ENCODE results near the gene ZMYND15. TPM values are rescaled to one million over a fixed set of nuclear protein-coding genes. Genes with fewer than 3 reads are reported as not detected.
A peak's percentile ranks its signal among the peaks of the same experiment; 100 is the strongest.
"Not testable (repeated sequence)": the region's sequence is repeated elsewhere in the genome, so short reads cannot be mapped to it uniquely, and the experiment has no call there.

Gene ZMYND15
- total RNA-seq, 2 experiments from 2014 or later = 0.10 TPM; not detected in 1

DNA sequence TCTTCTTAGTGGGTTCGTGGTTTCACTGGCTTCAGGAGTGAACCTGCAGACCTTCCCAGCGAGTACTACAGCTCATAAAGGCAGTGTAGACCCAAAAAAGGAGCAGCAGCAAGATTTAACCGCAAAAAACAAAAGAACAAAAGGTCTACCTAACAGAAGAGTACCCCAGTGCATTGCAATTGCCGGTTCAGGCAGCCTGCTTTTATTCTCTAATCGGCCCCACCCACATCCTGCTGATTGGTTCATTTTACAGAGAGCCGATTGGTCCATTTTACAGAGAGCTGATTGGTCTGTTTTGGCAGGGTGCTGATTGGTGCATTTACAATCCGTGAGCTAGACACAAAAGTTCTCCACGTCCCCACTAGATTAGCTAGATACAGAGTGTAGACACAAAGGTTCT lies 31.2 kb upstream of the ZMYND15 start:
- Mint-ChIP-seq H3K9me3 (peaks cover 4% of the 10 kb centered on the region), H3K27me3 (no peaks in the 10 kb centered on the region), H3K4me1 (peaks cover 64% of the 10 kb centered on the region), H3K27ac (peak overlapping the region; percentile 82), H3K36me3 (ENCODE audit: low read depth) (peaks cover 27% of the 10 kb centered on the region), H3K4me3 (peak overlapping the region; percentile 65)
- peak; percentile 78 for DNase-seq
- CTCF ChIA-PET = interaction anchor here (1.8 to 2.9 kb wide), 3 partner anchors 82 to 201 kb away, joined by 6 to 22 read pairs (median 18); no protein-coding TSS in a partner anchor
- POLR2A ChIA-PET = interaction anchor here (0.7 to 9.8 kb wide), 7 partner anchors 12 to 546 kb away, joined by 3 to 105 read pairs (median 3); partner anchors contain the start of genes MED11, PFN1, RNF167 and SLC25A11

DNA sequence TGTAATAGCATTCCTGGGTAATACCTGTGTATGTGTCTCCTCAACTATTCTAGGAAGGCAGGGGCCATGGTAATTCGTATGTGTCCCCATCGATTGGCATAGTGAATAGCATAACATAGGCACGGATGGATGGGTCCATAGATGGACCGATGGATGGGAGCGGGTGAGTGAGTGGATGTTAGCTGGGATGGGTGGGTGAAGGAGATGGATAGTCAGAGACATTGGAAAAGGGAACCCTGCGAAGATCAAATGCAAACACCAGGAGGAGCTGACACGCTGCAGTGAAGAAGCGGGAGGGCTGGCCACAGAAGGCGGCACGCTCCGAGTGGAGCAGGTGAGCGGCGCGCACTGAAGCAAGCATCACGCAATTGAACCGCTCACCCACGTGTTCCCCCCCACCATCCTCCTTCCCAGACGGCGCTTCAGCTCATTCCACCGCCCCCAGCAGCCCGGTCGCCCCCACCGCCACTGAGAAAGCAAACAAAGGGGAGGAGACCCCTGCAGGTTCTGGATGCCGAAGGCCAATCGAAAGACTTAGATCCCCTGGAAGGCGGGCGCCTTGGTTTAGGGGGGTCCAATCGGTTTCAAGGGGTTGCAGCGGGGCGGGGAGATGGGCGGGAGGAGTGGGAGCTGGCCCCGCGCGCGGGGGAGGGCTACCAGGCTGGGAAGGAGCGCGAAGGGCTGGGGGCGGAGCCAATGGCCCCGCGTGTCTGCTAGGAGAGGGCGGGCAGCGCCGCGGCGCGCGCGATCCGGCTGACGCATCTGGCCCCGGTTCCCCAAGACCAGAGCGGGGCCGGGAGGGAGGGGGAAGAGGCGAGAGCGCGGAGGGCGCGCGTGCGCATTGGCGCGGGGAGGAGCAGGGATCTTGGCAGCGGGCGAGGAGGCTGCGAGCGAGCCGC lies 29.6 kb upstream of the ZMYND15 start, which contains the start of gene ARRB2:
ARRB2 (plus strand) TSS at position 839 of the 899 bp plus-strand sequence. CDS start 90 bp downstream, outside the sequence.
- Mint-ChIP-seq H3K4me3 (peak within 1 kb of the TSS; percentile 93), H3K27ac (peak within 1 kb of the TSS; percentile 98), H3K27me3 (no peaks in the 10 kb centered on the region), H3K4me1 (peaks cover 65% of the 10 kb centered on the region), H3K36me3 (ENCODE audit: low read depth) (peaks cover 35% of the 10 kb centered on the region), H3K9me3 (peaks cover 4% of the 10 kb centered on the region)
- peak; percentile 99 for DNase-seq
- ChIA-PET CTCF (interaction anchor here (0.6 to 2.9 kb wide), 23 partner anchors 9 to 230 kb away, joined by 3 to 22 read pairs (median 5); partner anchors contain the start of genes C17orf107, CHRNE, GLTPD2 and MED11), POLR2A (interaction anchor here (0.7 to 9.8 kb wide), 16 partner anchors 11 to 237 kb away, joined by 3 to 105 read pairs (median 5); partner anchors contain the start of genes C17orf107, MED11, PFN1 and PLD2)

DNA sequence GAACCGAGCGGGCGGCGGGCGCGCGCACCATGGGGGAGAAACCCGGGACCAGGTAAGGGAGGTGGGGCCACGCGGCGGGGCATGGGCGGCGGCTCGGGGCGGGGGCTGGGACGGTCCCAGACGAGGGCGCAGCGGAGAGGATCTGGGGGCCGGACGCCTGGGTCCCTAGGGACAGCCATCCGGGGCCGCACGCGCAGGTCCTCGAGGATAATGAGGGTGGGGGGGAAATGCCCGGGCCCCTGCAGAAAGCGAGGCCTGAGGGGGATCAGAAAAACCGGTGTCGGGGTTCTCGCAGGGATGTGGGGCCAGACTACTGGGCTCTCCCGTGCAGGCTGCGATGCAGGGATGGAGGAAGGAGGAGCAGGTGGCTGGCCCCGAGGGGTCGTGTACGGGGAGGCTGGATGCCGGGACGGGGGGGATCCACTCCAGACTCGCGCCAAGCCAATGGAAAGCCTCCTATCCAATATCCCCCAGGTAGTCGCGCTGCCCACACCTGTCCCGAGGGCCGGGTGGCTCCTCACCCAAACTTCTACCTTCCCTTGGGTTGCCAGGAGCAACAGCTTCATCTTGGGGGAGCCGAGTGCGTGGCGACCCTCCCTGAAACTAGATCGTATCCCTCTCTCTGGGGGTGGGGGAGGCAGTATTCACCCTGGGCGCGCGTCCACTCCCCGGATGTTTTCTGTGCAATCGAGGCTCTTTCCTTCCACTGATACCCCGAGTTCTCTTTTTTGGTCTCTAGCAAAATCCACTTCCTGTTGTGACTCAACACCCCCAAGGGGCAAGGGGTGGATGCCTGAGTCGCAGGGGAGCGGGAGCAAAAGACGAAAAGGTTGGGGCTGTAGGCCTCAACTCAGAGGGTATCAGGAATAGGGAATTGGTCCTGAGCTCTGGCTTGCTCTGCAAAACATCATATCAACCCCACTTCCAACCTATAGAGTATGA lies 28.7 kb upstream of the ZMYND15 start:
- H3K27ac Mint-ChIP-seq = peak overlapping the region; percentile 98
- H3K27me3 Mint-ChIP-seq = no peaks in the 10 kb centered on the region
- H3K4me1 Mint-ChIP-seq = peaks cover 66% of the 10 kb centered on the region
- peaks cover 43% of the 10 kb centered on the region for H3K36me3 Mint-ChIP-seq (ENCODE audit: low read depth)
- DNase-seq = peak; percentile 70
- CTCF ChIA-PET = interaction anchor here (0.6 to 2.9 kb wide), 26 partner anchors 10 to 539 kb away, joined by 3 to 22 read pairs (median 4); partner anchors contain the start of genes C17orf107, CHRNE, GLTPD2 and MED11
- peak overlapping the region; percentile 93 for H3K4me3 Mint-ChIP-seq
- peaks cover 4% of the 10 kb centered on the region for H3K9me3 Mint-ChIP-seq
- POLR2A ChIA-PET = interaction anchor here (0.7 to 9.8 kb wide), 18 partner anchors 8 to 237 kb away, joined by 3 to 105 read pairs (median 5); partner anchors contain the start of genes C17orf107, CXCL16, MED11 and PFN1

GRCh38 chr17:4711661-4712181 lies 27.9 kb upstream of the ZMYND15 start:
- ChIA-PET POLR2A (interaction anchor here (0.7 to 9.8 kb wide), 12 partner anchors 9 to 231 kb away, joined by 3 to 105 read pairs (median 7); partner anchors contain the start of genes C17orf107, CXCL16, MED11 and RNF167), CTCF (interaction anchor here (0.6 to 1.9 kb wide), 3 partner anchors 20 to 538 kb away, joined by 3 to 10 read pairs (median 4); partner anchors contain the start of gene MED11)
- peak overlapping the region; percentile 93 for H3K4me3 Mint-ChIP-seq
- DNase-seq = no peak
- H3K27ac Mint-ChIP-seq = peak overlapping the region; percentile 98
- no peaks in the 10 kb centered on the region for H3K27me3 Mint-ChIP-seq
- peaks cover 4% of the 10 kb centered on the region for H3K9me3 Mint-ChIP-seq
- peaks cover 41% of the 10 kb centered on the region for H3K36me3 Mint-ChIP-seq (ENCODE audit: low read depth)
- H3K4me1 Mint-ChIP-seq = peaks cover 64% of the 10 kb centered on the region

GRCh38 chr17:4712526-4712925 lies 27.1 kb upstream of the ZMYND15 start:
- POLR2A ChIA-PET = interaction anchor here (1.3 to 9.8 kb wide), 5 partner anchors 9 to 97 kb away, joined by 5 to 105 read pairs (median 22); partner anchors contain the start of gene MED11
- peaks cover 4% of the 10 kb centered on the region for H3K9me3 Mint-ChIP-seq
- CTCF ChIA-PET = interaction anchor here (1.5 to 1.9 kb wide), 2 partner anchors 19 to 78 kb away, joined by 4 to 10 read pairs; partner anchors contain the start of gene MED11
- H3K4me1 Mint-ChIP-seq = peaks cover 67% of the 10 kb centered on the region
- H3K27ac Mint-ChIP-seq = peak overlapping the region; percentile 98
- peaks cover 46% of the 10 kb centered on the region for H3K36me3 Mint-ChIP-seq (ENCODE audit: low read depth)
- H3K27me3 Mint-ChIP-seq = no peaks in the 10 kb centered on the region
- H3K4me3 Mint-ChIP-seq = peak overlapping the region; percentile 93
- DNase-seq = no peak

GRCh38 chr17:4714340-4715062 lies 25.1 kb upstream of the ZMYND15 start:
- CTCF ChIA-PET = interaction anchor here (1.0 to 2.9 kb wide), 5 partner anchors 16 to 189 kb away, joined by 3 to 14 read pairs (median 4); partner anchors contain the start of gene CHRNE
- peaks cover 64% of the 10 kb centered on the region for H3K36me3 Mint-ChIP-seq (ENCODE audit: low read depth)
- H3K27me3 Mint-ChIP-seq, DNase-seq, H3K9me3 Mint-ChIP-seq: not testable (repeated sequence)
- peak overlapping the region; percentile 92 for H3K27ac Mint-ChIP-seq
- peaks cover 69% of the 10 kb centered on the region for H3K4me1 Mint-ChIP-seq
- peak overlapping the region; percentile 83 for H3K4me3 Mint-ChIP-seq
- POLR2A ChIA-PET = interaction anchor here (0.7 to 9.8 kb wide), 13 partner anchors 11 to 571 kb away, joined by 3 to 105 read pairs (median 4); partner anchors contain the start of genes CYB5D2, MED11, PELP1 and PFN1

GRCh38 chr17:4715063-4715744 lies 24.4 kb upstream of the ZMYND15 start:
- DNase-seq = peak; percentile 76
- H3K4me1 Mint-ChIP-seq = peaks cover 67% of the 10 kb centered on the region
- POLR2A ChIA-PET = interaction anchor here (0.7 to 9.8 kb wide), 12 partner anchors 12 to 572 kb away, joined by 3 to 105 read pairs (median 5); partner anchors contain the start of genes CYB5D2, MED11, PELP1 and PFN1

DNA sequence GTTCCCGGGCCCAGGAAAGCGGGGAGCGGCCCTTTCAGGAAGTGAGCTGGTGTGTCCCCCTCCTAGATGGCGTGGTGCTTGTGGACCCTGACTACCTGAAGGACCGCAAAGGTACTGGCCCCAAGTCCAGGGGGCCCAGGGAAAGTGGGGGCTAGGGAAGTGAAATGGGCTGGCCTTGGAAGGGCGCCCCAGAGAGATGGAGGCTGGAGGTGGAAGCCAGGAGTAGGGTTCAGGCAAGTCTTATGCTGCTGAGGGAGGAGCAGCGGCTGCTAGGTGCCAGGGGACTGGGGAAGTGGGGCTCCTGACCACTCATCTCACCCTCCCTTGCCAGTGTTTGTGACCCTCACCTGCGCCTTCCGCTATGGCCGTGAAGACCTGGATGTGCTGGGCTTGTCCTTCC lies 23.6 kb upstream of the ZMYND15 start:
- DNase-seq = no peak
- POLR2A ChIA-PET = interaction anchor here (1.5 to 9.8 kb wide), 5 partner anchors 12 to 230 kb away, joined by 3 to 105 read pairs (median 11); partner anchors contain the start of genes MED11, PELP1, PFN1 and PSMB6
- H3K36me3 Mint-ChIP-seq (ENCODE audit: low read depth) = peaks cover 79% of the 10 kb centered on the region
- CTCF ChIA-PET = interaction anchor here (1.6 to 2.9 kb wide), 2 partner anchors 16 to 74 kb away, joined by 6 to 14 read pairs; no protein-coding TSS in a partner anchor
- no peaks in the 10 kb centered on the region for H3K9me3 Mint-ChIP-seq
- H3K4me3 Mint-ChIP-seq = peak overlapping the region; percentile 83
- H3K27me3 Mint-ChIP-seq = no peaks in the 10 kb centered on the region
- peaks cover 76% of the 10 kb centered on the region for H3K4me1 Mint-ChIP-seq
- H3K27ac Mint-ChIP-seq = peak overlapping the region; percentile 86

More at GRCh38 chr17:4715063-4715744, 24.4 kb upstream of the ZMYND15 start:
- peaks cover 71% of the 10 kb centered on the region for H3K36me3 Mint-ChIP-seq (ENCODE audit: low read depth)
- no peaks in the 10 kb centered on the region for H3K9me3 Mint-ChIP-seq
- peak overlapping the region; percentile 86 for H3K27ac Mint-ChIP-seq
- peak overlapping the region; percentile 83 for H3K4me3 Mint-ChIP-seq
- H3K27me3 Mint-ChIP-seq = no peaks in the 10 kb centered on the region
- CTCF ChIA-PET = interaction anchor here (1.2 to 2.9 kb wide), 4 partner anchors 15 to 188 kb away, joined by 3 to 14 read pairs (median 5); partner anchors contain the start of gene CHRNE

GRCh38 chr17:4717791-4718190 lies 21.8 kb upstream of the ZMYND15 start:
- peaks cover 76% of the 10 kb centered on the region for H3K36me3 Mint-ChIP-seq (ENCODE audit: low read depth)
- peaks cover 73% of the 10 kb centered on the region for H3K4me1 Mint-ChIP-seq
- no peaks in the 10 kb centered on the region for H3K9me3 Mint-ChIP-seq
- no peak for DNase-seq
- no peaks in the 10 kb centered on the region for H3K27me3 Mint-ChIP-seq
- H3K4me3 Mint-ChIP-seq = no peak overlapping the region
- no peak overlapping the region for H3K27ac Mint-ChIP-seq
- ChIA-PET CTCF (no interaction called here), POLR2A (interaction anchor here (9.8 kb wide), 1 partner anchor 10 kb away, joined by 105 read pairs; the partner anchor contains the start of gene MED11)

DNA sequence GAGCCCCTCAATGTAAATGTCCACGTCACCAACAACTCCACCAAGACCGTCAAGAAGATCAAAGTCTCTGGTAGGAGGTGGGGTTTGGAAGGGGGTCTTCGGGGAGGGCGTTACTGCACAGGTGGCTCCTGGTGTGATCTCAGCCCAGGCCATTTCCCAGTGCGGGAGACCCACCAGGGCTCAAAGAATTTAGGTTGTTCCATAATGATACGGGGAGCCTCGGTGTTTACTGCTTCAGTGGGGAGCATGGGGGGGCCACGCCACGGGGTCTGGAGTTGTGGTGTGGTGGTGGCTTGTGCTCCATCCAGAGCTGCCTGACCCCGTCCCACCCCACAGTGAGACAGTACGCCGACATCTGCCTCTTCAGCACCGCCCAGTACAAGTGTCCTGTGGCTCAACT lies 21.4 kb upstream of the ZMYND15 start:
- Mint-ChIP-seq H3K4me3 (no peak overlapping the region), H3K9me3 (no peaks in the 10 kb centered on the region), H3K27me3 (no peaks in the 10 kb centered on the region), H3K4me1 (peaks cover 70% of the 10 kb centered on the region), H3K36me3 (ENCODE audit: low read depth) (peaks cover 76% of the 10 kb centered on the region), H3K27ac (no peak overlapping the region)
- CTCF ChIA-PET = no interaction called here
- POLR2A ChIA-PET = no interaction called here
- DNase-seq = no peak

All from activated CD4-positive, alpha-beta memory T cell treated with anti-CD3 and anti-CD28 coated beads, Interleukin-2, amount 10 ng/mL, durations not matched to agents 7 days and 5 days (primary cell).